Loucy (cell line): ENCODE results near the gene PLXNA2.

Experiments used
- H2AFZ ChIP-seq: fragments of 200-600 bp; sonication (generic); 2 replicates; pipeline ENCODE4 v1.6.0; 2016; ENCODE audit warnings: antibody characterized with exemption, mild to moderate bottlenecking, low read length, moderate library complexity
- H3F3A ChIP-seq: fragments of 200-600 bp; 2 replicates; pipeline ENCODE4 v1.6.0; 2016; ENCODE audit warnings: antibody characterized with exemption, low read depth, mild to moderate bottlenecking
- H3K27me3 ChIP-seq: fragments of 200-600 bp; sonication (generic); 2 replicates; pipeline ENCODE4 v1.6.1; 2014; ENCODE audit warnings: low read length, mild to moderate bottlenecking; ENCODE audit not compliant: insufficient read depth, poor library complexity, severe bottlenecking
- H3K36me3 ChIP-seq: fragments of 200-600 bp; sonication (generic); 2 replicates; pipeline ENCODE4 v1.6.1; 2016; ENCODE audit warnings: low read length; ENCODE audit not compliant: insufficient read depth
- H3K4me1 ChIP-seq: fragments of 200-600 bp; sonication (generic); 2 replicates; pipeline ENCODE4 v1.5.1; 2014; ENCODE audit warnings: low read length, mild to moderate bottlenecking; ENCODE audit not compliant: insufficient read depth, poor library complexity, severe bottlenecking
- H3K4me2 ChIP-seq: fragments of 200-600 bp; sonication (generic); 2 replicates; pipeline ENCODE4 v1.6.0; 2014; ENCODE audit warnings: antibody characterized with exemption, low read length, low read depth, mild to moderate bottlenecking; ENCODE audit not compliant: poor library complexity, severe bottlenecking
- H3K4me3 ChIP-seq: fragments of 200-600 bp; sonication (generic); 2 replicates; pipeline ENCODE4 v1.5.1; 2014; ENCODE audit warnings: low read length, mild to moderate bottlenecking, mixed read lengths; ENCODE audit not compliant: poor library complexity, severe bottlenecking
- H3K79me2 ChIP-seq: fragments of 200-600 bp; sonication (generic); 2 replicates; pipeline ENCODE4 v1.6.1; 2014; ENCODE audit warnings: low read length; ENCODE audit not compliant: insufficient read depth
- H3K9ac ChIP-seq: fragments of 200-600 bp; sonication (generic); 2 replicates; pipeline ENCODE4 v1.6.0; 2014; ENCODE audit warnings: mild to moderate bottlenecking, low read depth, low read length, moderate library complexity; ENCODE audit not compliant: poor library complexity, severe bottlenecking
- H3K9me2 ChIP-seq: fragments of 200-600 bp; sonication (generic); replicated peaks from 2 replicates; pipeline ENCODE4 v1.6.1; 2016; ENCODE audit warnings: low read depth, low read length, mixed read lengths
- H3K9me3 ChIP-seq: fragments of 200-600 bp; sonication (generic); 2 replicates; pipeline ENCODE4 v1.6.1; 2014; ENCODE audit warnings: mild to moderate bottlenecking, antibody characterized with exemption, low read length, low read depth; ENCODE audit not compliant: insufficient read depth
- H4K20me1 ChIP-seq: fragments of 200-600 bp; sonication (generic); 2 replicates; pipeline ENCODE4 v1.6.0; 2014; ENCODE audit warnings: antibody characterized with exemption, low read length, mild to moderate bottlenecking; ENCODE audit not compliant: insufficient read depth, poor library complexity, severe bottlenecking
- EZH2phosphoT487 ChIP-seq: fragments of 200-600 bp; IDR thresholded peaks from 2 replicates; pipeline ENCODE4 v1.6.1; 2018; ENCODE audit warnings: antibody characterized with exemption, mild to moderate bottlenecking, moderate library complexity, borderline replicate concordance
- TF ChIP-seq, protein P1 (sequence below): fragments of 200-600 bp; sonication (generic); conservative IDR thresholded peaks from 2 replicates; pipeline ENCODE4 v1.5.1; 2014; ENCODE audit warnings: mild to moderate bottlenecking, antibody characterized with exemption, low read length

The PLXNA2 gene

GRCh38 chr1:208106218-208106617 is 138.0 kb downstream of the PLXNA2 start:
- H2AFZ ChIP-seq = no peak overlapping the region
- H3K9me3 ChIP-seq = no peaks in the 10 kb centered on the region
- no peaks in the 10 kb centered on the region for H3K79me2 ChIP-seq
- no peaks in the 10 kb centered on the region for H3K9me2 ChIP-seq
- H3K9ac ChIP-seq = no peak overlapping the region
- no peaks in the 10 kb centered on the region for H3K27me3 ChIP-seq
- H3K4me1 ChIP-seq = no peaks in the 10 kb centered on the region
- no peak overlapping the region for H3K4me2 ChIP-seq
- H4K20me1 ChIP-seq = no peaks in the 10 kb centered on the region
- no peaks in the 10 kb centered on the region for H3F3A ChIP-seq
- no peak overlapping the region for H3K4me3 ChIP-seq
- H3K36me3 ChIP-seq = no peaks in the 10 kb centered on the region
- TF ChIP-seq, protein P1, sequence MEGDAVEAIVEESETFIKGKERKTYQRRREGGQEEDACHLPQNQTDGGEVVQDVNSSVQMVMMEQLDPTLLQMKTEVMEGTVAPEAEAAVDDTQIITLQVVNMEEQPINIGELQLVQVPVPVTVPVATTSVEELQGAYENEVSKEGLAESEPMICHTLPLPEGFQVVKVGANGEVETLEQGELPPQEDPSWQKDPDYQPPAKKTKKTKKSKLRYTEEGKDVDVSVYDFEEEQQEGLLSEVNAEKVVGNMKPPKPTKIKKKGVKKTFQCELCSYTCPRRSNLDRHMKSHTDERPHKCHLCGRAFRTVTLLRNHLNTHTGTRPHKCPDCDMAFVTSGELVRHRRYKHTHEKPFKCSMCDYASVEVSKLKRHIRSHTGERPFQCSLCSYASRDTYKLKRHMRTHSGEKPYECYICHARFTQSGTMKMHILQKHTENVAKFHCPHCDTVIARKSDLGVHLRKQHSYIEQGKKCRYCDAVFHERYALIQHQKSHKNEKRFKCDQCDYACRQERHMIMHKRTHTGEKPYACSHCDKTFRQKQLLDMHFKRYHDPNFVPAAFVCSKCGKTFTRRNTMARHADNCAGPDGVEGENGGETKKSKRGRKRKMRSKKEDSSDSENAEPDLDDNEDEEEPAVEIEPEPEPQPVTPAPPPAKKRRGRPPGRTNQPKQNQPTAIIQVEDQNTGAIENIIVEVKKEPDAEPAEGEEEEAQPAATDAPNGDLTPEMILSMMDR = no peak
- no peak for TF ChIP-seq EZH2phosphoT487

DNA sequence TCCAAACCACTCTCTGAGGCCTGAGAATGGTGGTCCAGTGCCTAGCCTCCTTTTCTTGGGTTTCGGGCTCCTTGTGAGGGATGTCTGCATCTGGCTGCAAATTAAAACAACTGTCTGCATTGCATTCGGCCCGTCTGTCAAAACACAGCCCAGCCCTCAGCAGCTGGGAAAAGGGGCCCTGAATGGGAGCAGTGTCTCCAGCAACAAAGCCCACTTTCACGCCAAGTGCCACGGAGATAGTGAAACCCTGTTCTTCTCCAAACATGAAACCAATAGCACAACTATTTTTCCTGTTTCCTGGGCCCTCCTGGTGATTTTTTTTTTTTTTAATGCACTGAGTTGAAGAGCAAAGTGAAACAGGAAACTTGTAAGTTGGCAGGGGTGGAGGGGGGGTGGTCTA is 138.4 kb downstream of the PLXNA2 start:
- Histone ChIP-seq H3K9ac (no peak overlapping the region), H3K36me3 (no peaks in the 10 kb centered on the region), H3K4me1 (no peaks in the 10 kb centered on the region), H2AFZ (no peak overlapping the region), H3K4me2 (no peak overlapping the region), H3K4me3 (no peak overlapping the region), H4K20me1 (no peaks in the 10 kb centered on the region), H3K79me2 (no peaks in the 10 kb centered on the region), H3K9me2 (no peaks in the 10 kb centered on the region), H3K27me3 (no peaks in the 10 kb centered on the region), H3K9me3 (no peaks in the 10 kb centered on the region), H3F3A (no peaks in the 10 kb centered on the region)
- TF ChIP-seq, protein P1 = no peak
- no peak for TF ChIP-seq EZH2phosphoT487

- no peak overlapping the region for H3K4me3 ChIP-seq
- no peaks in the 10 kb centered on the region for H3K9me3 ChIP-seq
- no peaks in the 10 kb centered on the region for H3K36me3 ChIP-seq
- no peaks in the 10 kb centered on the region for H3F3A ChIP-seq
- TF ChIP-seq EZH2phosphoT487 = no peak
- TF ChIP-seq, protein P1 = no peak
- no peaks in the 10 kb centered on the region for H3K4me1 ChIP-seq
- no peaks in the 10 kb centered on the region for H4K20me1 ChIP-seq
- no peaks in the 10 kb centered on the region for H3K79me2 ChIP-seq
- H3K4me2 ChIP-seq = no peak overlapping the region
- H3K27me3 ChIP-seq = no peaks in the 10 kb centered on the region
- H2AFZ ChIP-seq = no peak overlapping the region
- H3K9me2 ChIP-seq = no peaks in the 10 kb centered on the region
- no peak overlapping the region for H3K9ac ChIP-seq
Measured at GRCh38 chr1:208103597-208104513, 140.3 kb downstream of the PLXNA2 start.
